Tibial nerve (tissue), 4 donors: Measurements from ENCODE around the gene FGD5. TPM values are rescaled to one million over a fixed set of nuclear protein-coding genes. Genes with fewer than 3 reads are reported as not detected.
"Not testable (repeated sequence)": the region's sequence is repeated elsewhere in the genome, so short reads cannot be mapped to it uniquely, and the experiment has no call there.

ENCODE experiments used
- DNase-seq, 2 donors: peaks; one replicate each; pipeline ENCODE4 v3.0.0-alpha.2; 2019; ENCODE audit warnings: low spot score in 2 of 2
- H3K27ac ChIP-seq, 4 donors: fragments of 200-600 bp; sonication (generic) in 3 of 4; one replicate each; pipeline ENCODE4 v1.5.1; 2017 to 2019; ENCODE audit warnings: mild to moderate bottlenecking in 1 of 4
- H3K27me3 ChIP-seq, 2 donors: fragments of 200-600 bp; sonication (generic) in 1 of 2; one replicate each; pipeline versions ENCODE4 v1.5.1 to v1.6.0; 2017 to 2019
- H3K36me3 ChIP-seq, 3 donors: fragments of 200-600 bp; sonication (generic); one replicate each; pipeline ENCODE4 v1.5.1; 2018 to 2019
- H3K4me1 ChIP-seq, 4 donors: fragments of 200-600 bp; sonication (generic) in 3 of 4; one replicate each; pipeline ENCODE4 v1.5.1; 2017 to 2019
- H3K4me3 ChIP-seq, 4 donors: fragments of 200-600 bp; sonication (generic) in 3 of 4; one replicate each; pipeline ENCODE4 v1.5.1; 2017 to 2019; ENCODE audit warnings: mild to moderate bottlenecking in 1 of 4, moderate library complexity in 1 of 4
- H3K9me3 ChIP-seq, 4 donors: fragments of 200-600 bp; sonication (generic) in 3 of 4; one replicate each; pipeline ENCODE4 v1.5.1; 2017 to 2019
- CTCF ChIP-seq, 5 experiments: fragments of 200-600 bp in 3 of 5; fragments of 450-650 bp in 2 of 5; sonication (generic) in 3 of 5; IDR thresholded peaks; one replicate each; pipeline ENCODE4 v1.5.1; 2016 to 2019; ENCODE audit warnings: antibody characterized with exemption in 5 of 5, mild to moderate bottlenecking in 3 of 5, moderate library complexity in 2 of 5
- EP300 ChIP-seq, 2 donors: sonication (generic); formaldehyde crosslinking; IDR thresholded peaks; one replicate each; pipeline ENCODE4 v1.6.1; 2017; ENCODE audit warnings: antibody characterized with exemption in 2 of 2, mild to moderate bottlenecking in 1 of 2
- POLR2A ChIP-seq, 2 donors: fragments of 450-650 bp; IDR thresholded peaks; one replicate each; pipeline ENCODE4 v1.6.1; 2017; ENCODE audit warnings: antibody characterized with exemption in 2 of 2, mild to moderate bottlenecking in 2 of 2, moderate library complexity in 2 of 2
- WGBS, 2 donors: methylation state at CpG; one replicate each; pipeline ENCODE4 v1.1.5; 2018; 5-methylcytosine and 5-hydroxymethylcytosine counted together
- total RNA-seq, 4 donors: library from RNA; depleted of rRNA; stranded (reverse); fragments of >200 nt; gene quantifications; one replicate each; pipeline ENCODE4 v1.1.0, GENCODE V29; 2016

Gene FGD5
- total RNA-seq, 4 donors from 2014 or later = 33.3 to 41.8 (median 38.7) TPM

GRCh38 chr3:14900881-14901873 is 82.4 kb downstream of the FGD5 start:
- Histone ChIP-seq H3K4me1 (peaks cover 0 to 8% (median 0%) of the 10 kb centered on the region in 4 donors), H3K36me3 (peaks cover 0 to 39% (median 0%) of the 10 kb centered on the region in 3 donors), H3K27me3 (no peaks in the 10 kb centered on the region), H3K27ac (no peak overlapping the region), H3K4me3 (no peak overlapping the region), H3K9me3 (peaks cover 0 to 12% (median 0%) of the 10 kb centered on the region in 4 donors)
- no peak for TF ChIP-seq POLR2A (IDR thresholded peaks at IDR 0.05)
- WGBS, 2 donors = 73 to 75% methylated on average over 11 to 15 of the region's 15 CpGs
- DNase-seq = no peak

DNA sequence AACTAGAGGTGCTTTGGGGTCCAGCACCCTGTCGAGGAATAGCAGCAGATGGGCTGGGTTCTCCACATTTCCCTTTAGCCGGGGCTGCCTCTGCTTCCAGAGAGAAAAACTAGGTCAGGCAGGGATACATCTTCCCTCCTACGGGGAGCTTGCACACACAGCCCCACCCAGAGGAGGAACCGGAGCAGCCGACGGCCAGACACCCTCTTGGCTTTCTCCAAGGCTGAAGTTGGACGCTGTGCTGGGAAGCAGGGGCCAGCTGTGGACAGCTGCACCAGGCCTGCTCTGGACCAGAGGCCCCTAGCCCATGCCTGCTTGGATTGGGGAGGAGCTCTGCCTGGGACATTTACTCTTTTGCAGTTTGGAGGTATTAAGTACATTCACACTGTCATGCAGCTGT is 84.0 kb downstream of the FGD5 start:
- DNase-seq = peak in 1 of 2 donors; percentile 38
- Histone ChIP-seq H3K27ac (peak overlapping the region in 1 of 4 donors; percentile 28), H3K36me3 (peaks cover 0 to 35% (median 0%) of the 10 kb centered on the region in 3 donors), H3K4me1 (peaks cover 0 to 19% (median 0%) of the 10 kb centered on the region in 4 donors), H3K27me3 (no peaks in the 10 kb centered on the region), H3K9me3 (peaks cover 0 to 12% (median 0%) of the 10 kb centered on the region in 4 donors), H3K4me3 (no peak overlapping the region)
- no peak for TF ChIP-seq POLR2A (IDR thresholded peaks at IDR 0.05)
- peak in 1 of 5 experiments; percentile 9 for TF ChIP-seq CTCF (IDR thresholded peaks at IDR 0.05)
- TF ChIP-seq EP300 (IDR thresholded peaks at IDR 0.05) = no peak
- WGBS, 2 donors = 37 to 50% methylated on average over 7 of the region's 7 CpGs

DNA sequence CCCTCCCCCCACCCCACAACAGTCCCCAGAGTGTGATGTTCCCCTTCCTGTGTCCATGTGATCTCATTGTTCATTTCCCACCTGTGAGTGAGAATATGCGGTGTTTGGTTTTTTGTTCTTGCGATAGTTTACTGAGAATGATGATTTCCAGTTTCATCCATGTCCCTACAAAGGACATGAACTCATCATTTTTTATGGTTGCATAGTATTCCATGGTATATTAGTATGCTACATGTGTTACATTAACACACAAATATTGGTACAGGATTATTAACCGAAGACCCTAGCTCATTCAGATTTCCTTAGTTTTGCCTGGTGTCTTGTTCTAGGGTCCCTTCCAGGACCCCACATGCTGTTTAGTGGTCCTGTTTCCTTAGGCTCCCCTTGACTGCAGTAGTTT is 84.7 kb downstream of the FGD5 start:
- not testable (repeated sequence) for DNase-seq, H3K27ac ChIP-seq, H3K4me3 ChIP-seq, H3K27me3 ChIP-seq
- Histone ChIP-seq H3K36me3 (peaks cover 0 to 28% (median 0%) of the 10 kb centered on the region in 3 donors), H3K4me1 (peaks cover 0 to 27% (median 0%) of the 10 kb centered on the region in 4 donors), H3K9me3 (peaks cover 0 to 12% (median 0%) of the 10 kb centered on the region in 4 donors)
- 95% methylated on average over 3 of the region's 3 CpGs for WGBS, 2 donors

GRCh38 chr3:14905055-14905657 is 86.4 kb downstream of the FGD5 start:
- H3K4me3 ChIP-seq = no peak overlapping the region
- TF ChIP-seq CTCF (IDR thresholded peaks at IDR 0.05) (no peak), EP300 (IDR thresholded peaks at IDR 0.05) (no peak), POLR2A (IDR thresholded peaks at IDR 0.05) (no peak)
- H3K27ac ChIP-seq = no peak overlapping the region
- peaks cover 0 to 28% (median 0%) of the 10 kb centered on the region in 4 donors for H3K4me1 ChIP-seq
- 91 to 97% methylated on average over 6 of the region's 6 CpGs for WGBS, 2 donors
- no peak for DNase-seq
- peaks cover 0 to 25% (median 0%) of the 10 kb centered on the region in 3 donors for H3K36me3 ChIP-seq
- peaks cover 0 to 12% (median 0%) of the 10 kb centered on the region in 4 donors for H3K9me3 ChIP-seq
- H3K27me3 ChIP-seq = no peaks in the 10 kb centered on the region

DNA sequence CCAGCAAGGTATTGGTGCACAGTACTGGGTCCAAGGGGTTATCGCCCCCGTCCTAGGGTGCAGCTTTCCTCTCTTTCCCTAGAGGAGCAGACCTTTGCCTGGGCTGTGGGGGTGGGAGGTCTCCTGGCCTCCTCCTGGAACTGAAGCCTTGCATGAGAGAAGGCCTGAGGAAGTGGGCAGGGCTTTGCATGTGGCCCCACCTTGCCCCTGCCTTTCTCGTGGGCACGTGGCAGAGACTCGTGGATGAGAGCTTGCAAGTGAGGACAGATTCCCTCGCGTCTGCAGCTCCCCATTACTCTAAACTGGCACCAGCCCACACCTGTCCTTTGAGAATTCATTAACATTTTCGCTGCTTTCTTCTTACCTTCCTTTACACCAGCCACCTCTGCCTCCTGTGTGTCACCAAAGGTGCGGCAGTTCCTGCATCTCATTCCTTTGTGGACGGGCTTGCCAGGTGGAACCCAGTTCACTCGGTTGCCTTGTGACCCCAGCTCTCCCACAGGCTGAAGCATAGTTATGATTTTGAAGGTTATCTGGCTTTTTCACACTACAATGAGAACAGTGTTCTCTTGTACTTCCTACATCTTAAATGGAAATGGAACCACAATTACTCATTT is 87.7 kb downstream of the FGD5 start:
- H3K27ac ChIP-seq = peak overlapping the region in 1 of 4 donors; percentile 24
- TF ChIP-seq CTCF (IDR thresholded peaks at IDR 0.05) (no peak), EP300 (IDR thresholded peaks at IDR 0.05) (no peak), POLR2A (IDR thresholded peaks at IDR 0.05) (no peak)
- H3K4me3 ChIP-seq = no peak overlapping the region
- peaks cover 0 to 13% (median 0%) of the 10 kb centered on the region in 3 donors for H3K36me3 ChIP-seq
- peaks cover 0 to 28% (median 0%) of the 10 kb centered on the region in 4 donors for H3K4me1 ChIP-seq
- DNase-seq = no peak
- 58 to 70% methylated on average over 11 of the region's 11 CpGs for WGBS, 2 donors
- H3K9me3 ChIP-seq = peaks cover 0 to 12% (median 0%) of the 10 kb centered on the region in 4 donors
- H3K27me3 ChIP-seq = no peaks in the 10 kb centered on the region
